GM06990 (cell line): ENCODE results near the gene BTBD18.

Experiments used
- DNase-seq: peaks from one replicate; pipeline ENCODE4 v3.0.0-alpha.2; 2011; ENCODE audit not compliant: insufficient read length; ENCODE audit errors: extremely low read depth
- H3K27me3 ChIP-seq: replicated peaks from 2 replicates; pipeline ENCODE4 v1.6.0; 2011; ENCODE audit warnings: low read length; ENCODE audit not compliant: control insufficient read depth, insufficient read depth
- H3K36me3 ChIP-seq: 2 replicates; pipeline ENCODE4 v1.5.1; 2011; ENCODE audit warnings: low read length; ENCODE audit not compliant: control insufficient read depth, insufficient read depth
- H3K4me3 ChIP-seq: replicated peaks from 2 replicates; pipeline ENCODE4 v1.5.1; 2011; ENCODE audit warnings: low read depth, mild to moderate bottlenecking, control low read depth, low read length
- CTCF ChIP-seq: IDR thresholded peaks from 2 replicates; pipeline ENCODE4 v1.5.1; 2011; ENCODE audit warnings: low read length, control low read depth, mild to moderate bottlenecking, inconsistent platforms; ENCODE audit not compliant: insufficient read depth, poor library complexity, severe bottlenecking

BTBD18 gene

GRCh38 chr11:57751176-57751575, 443 bp downstream of the BTBD18 start:
- H3K36me3 ChIP-seq, result no peaks in the 10 kb centered on the region; the same call in 1 of the 2 replicates
- H3K27me3 ChIP-seq, result no peaks in the 10 kb centered on the region
- no peak overlapping the region for H3K4me3 ChIP-seq
- no peak for DNase-seq
- TF ChIP-seq CTCF, result no peak

- H3K27me3 ChIP-seq, result no peaks in the 10 kb centered on the region
- no peak for DNase-seq
- H3K4me3 ChIP-seq, result no peak overlapping the region
- H3K36me3 ChIP-seq, result peaks cover 19% of the 10 kb centered on the region
- TF ChIP-seq CTCF, result no peak
Observed at GRCh38 chr11:57746920-57747319, 4.7 kb downstream of the BTBD18 start.

GRCh38 chr11:57745206-57745605, 6.4 kb downstream of the BTBD18 start:
- Histone ChIP-seq H3K27me3 (no peaks in the 10 kb centered on the region), H3K36me3 (peaks cover 19% of the 10 kb centered on the region), H3K4me3 (no peak overlapping the region)
- DNase-seq, result no peak
- no peak for TF ChIP-seq CTCF

- DNase-seq, result no peak
- no peak for TF ChIP-seq CTCF
- H3K36me3 ChIP-seq, result peaks cover 19% of the 10 kb centered on the region
Observed at GRCh38 chr11:57744357-57744756, 7.3 kb downstream of the BTBD18 start.

GRCh38 chr11:57742087-57742452, 9.5 kb downstream of the BTBD18 start:
- no peaks in the 10 kb centered on the region for H3K27me3 ChIP-seq
- DNase-seq, result no peak
- H3K36me3 ChIP-seq, result peaks cover 29% of the 10 kb centered on the region
- TF ChIP-seq CTCF, result no peak
- H3K4me3 ChIP-seq, result peak overlapping the region; percentile 91

More at GRCh38 chr11:57744357-57744756, 7.3 kb downstream of the BTBD18 start:
- Histone ChIP-seq H3K27me3 (no peaks in the 10 kb centered on the region), H3K4me3 (no peak overlapping the region)
